ENCODE measurements around the gene MUC12.

MUC12 gene

DNA sequence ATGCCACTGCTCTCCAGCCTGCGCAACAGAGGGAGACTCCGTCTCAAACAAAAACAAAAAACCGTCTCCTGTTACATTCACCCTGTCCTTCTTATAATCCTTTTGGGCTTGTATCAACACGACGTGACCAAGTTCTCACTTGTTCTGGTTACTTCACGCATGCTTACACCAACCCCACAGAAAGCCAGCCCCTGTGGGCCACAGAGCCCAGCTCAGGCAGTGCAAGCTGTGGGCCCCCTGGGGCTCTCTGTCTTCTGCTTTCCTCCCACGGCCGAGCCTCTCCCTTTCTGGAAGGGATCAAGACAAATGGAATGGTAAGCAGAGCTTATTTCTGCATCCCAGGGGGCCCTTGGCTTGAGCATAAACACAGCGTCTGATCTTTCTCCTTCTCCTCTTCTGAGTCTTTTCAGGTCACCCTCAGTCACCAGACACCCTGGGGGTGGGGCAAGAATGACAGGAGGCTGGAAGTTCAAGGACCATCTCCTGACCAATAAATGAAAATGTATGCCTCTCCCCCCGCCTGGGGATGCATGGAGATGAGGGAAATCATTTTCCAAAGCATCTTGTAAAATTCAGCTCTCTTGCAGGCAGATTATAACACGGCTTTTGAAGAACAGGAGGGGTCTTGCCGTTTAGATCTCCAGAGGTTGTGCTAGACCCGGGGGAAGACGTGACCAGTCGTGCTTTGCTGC, 96.9 kb downstream of the MUC12 start:
- DNase-seq = no peak

DNA sequence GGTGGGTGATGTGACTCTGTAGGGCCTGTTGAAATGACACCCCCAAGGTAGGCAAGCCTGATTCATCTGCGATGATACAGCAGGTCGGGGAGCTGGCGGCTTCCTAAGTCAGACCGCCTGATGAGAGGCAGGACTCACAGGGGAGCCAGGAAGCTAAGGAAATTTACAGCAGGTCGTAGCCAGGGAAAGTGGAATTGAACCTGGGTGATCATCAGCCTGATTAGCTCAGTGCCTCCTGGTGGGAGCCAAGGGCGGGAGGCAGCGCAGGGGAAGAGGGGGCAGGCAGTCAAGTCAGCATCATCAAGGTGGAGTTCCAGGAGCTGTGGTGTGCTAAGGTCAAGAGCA, 97.4 kb downstream of the MUC12 start:
- DNase-seq = no peak

DNA sequence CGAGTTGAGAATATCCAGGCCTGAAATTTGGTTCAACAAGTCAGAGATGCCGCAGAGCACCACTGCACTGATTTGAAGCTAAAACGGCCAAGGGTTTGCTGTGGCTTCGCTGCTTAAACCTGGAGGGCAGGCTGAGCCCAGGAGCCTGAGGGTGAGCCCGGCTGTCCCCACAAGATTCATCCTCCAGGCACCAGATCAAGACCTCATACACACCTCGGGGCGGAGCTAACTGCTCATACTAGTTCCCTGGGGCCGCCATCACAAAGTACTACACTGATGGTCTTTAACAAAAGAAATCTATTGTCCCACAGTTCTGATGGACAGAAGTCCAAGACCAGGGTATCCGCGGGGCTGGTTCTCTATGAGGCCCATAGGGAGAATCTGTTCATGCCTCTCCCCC, 99.0 kb downstream of the MUC12 start:
- no peak for DNase-seq

Measured in inflammatory macrophage (primary cell).